ENCODE data around the gene TANGO2.

TANGO2 gene, protein sequence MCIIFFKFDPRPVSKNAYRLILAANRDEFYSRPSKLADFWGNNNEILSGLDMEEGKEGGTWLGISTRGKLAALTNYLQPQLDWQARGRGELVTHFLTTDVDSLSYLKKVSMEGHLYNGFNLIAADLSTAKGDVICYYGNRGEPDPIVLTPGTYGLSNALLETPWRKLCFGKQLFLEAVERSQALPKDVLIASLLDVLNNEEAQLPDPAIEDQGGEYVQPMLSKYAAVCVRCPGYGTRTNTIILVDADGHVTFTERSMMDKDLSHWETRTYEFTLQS

DNA sequence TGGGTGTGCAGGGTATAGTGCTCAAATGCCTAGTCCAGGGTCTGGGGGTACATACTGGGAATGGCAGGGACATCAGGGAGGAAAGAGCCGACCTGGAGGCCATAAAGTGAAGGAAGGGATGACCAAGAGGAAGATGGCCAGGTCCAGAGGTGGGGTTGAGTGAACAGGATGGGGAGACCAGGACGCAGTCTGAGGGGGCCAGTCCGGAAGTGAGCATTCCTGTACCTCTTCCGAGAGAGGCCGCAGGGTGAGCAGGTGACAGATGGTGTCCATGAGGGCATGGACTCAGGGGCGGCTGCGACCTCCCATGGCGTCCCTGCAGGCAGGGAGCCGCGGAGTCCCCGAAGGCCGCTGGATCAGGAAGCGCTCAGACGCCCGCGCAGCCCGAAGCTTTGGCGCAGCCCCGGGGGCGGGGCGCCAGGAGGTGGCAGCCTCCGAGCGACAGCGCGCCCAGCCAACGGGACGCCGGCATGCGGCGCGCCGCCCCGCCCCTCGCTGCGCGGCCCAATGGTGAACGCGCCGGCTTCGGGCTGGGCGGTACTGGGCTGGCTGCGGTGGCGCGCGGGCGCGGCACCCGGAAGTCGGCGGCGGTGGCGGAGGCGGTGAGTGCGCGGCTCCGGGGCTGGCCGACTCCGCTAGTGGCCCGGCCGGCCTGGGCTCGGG is at the start of gene TANGO2:
Gene TANGO2, plus strand, starts transcription at position 578 of the 663 bp plus-strand sequence. CDS start 15,689 bp downstream, outside the sequence.
- Mint-ChIP-seq H3K4me3 (peak within 1 kb of the TSS; percentile 89), H3K4me1 (peaks cover 30% of the 10 kb centered on the region), H3K9me3 (no peaks in the 10 kb centered on the region), H3K27ac (peak within 1 kb of the TSS; percentile 83), H3K27me3 (peaks cover 14% of the 10 kb centered on the region), H3K36me3 (ENCODE audit: low read depth) (peaks cover 2% of the 10 kb centered on the region)
- DNase-seq (peak; percentile 95), ATAC-seq (peak; percentile 94)

DNA sequence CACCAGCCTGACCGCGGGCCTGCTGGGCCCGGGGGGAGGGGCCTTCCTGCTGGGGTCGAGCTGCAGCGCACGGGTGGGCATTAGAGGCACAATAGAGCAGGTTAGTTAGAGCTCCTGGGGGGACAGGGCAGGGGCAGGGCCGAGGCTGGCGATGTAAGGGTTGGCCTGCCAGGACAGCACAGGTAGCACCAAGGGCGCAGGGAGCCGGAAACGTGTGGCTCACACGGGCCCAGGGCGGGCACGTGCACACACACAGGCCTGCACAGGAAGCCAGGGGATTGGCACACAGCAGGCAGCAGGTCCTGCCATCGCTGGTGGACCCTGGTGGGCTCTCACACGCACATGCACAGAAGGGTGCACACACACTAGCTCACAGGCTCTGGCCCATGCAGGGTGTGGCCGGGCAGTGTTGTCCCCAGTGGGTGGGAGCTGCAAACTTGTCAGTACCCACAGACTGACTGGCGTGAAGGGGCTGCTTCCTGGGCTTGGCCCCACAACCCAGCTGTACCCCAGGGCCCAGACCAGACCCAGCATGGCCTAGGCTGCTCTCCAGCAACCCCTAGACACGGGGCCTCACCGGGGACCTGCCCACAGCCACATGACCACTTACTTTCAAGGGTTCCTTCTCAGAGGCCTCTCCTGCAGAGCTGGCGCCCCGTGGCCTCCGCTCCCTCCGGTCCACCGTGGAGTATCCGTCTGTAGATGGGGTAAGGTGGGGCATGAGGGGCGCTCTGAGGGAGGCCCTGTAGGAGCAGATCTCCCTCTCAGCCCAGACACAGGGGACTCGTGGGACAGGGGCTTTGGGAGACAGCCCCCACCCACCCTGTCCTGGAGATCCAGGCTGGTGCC is 49.4 kb upstream of the TANGO2 start:
- Mint-ChIP-seq H3K4me3 (no peak overlapping the region), H3K27me3 (no peaks in the 10 kb centered on the region), H3K4me1 (peaks cover 13% of the 10 kb centered on the region), H3K36me3 (ENCODE audit: low read depth) (peaks cover 6% of the 10 kb centered on the region), H3K9me3 (no peaks in the 10 kb centered on the region), H3K27ac (no peak overlapping the region)
- peak; percentile 3 for ATAC-seq
- no peak for DNase-seq

DNA sequence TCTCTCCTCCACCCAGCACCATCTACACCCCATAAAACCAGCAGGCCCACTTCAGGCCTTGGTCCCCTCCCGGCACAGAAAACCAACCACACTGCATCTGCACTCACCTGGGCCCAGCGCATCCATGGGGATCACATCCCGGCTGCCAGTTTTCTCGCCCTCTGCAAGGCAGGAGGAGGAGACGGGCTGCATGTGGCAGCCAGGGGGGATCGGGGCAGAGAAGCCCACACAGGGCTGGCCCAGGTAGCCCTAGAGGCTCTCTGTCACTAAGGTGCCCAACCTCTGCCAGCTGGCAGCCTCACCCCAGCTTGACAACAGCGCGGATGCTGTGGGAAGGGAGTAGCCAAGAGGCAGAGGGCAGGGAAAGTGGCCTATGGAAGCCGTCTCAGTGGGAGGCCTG is 48.7 kb upstream of the TANGO2 start:
- peaks cover 3% of the 10 kb centered on the region for H3K36me3 Mint-ChIP-seq (ENCODE audit: low read depth)
- H3K9me3 Mint-ChIP-seq: no peaks in the 10 kb centered on the region
- H3K27ac Mint-ChIP-seq: no peak overlapping the region
- no peak overlapping the region for H3K4me3 Mint-ChIP-seq
- ATAC-seq (no peak), DNase-seq (no peak)
- no peaks in the 10 kb centered on the region for H3K27me3 Mint-ChIP-seq
- H3K4me1 Mint-ChIP-seq: peaks cover 13% of the 10 kb centered on the region

DNA sequence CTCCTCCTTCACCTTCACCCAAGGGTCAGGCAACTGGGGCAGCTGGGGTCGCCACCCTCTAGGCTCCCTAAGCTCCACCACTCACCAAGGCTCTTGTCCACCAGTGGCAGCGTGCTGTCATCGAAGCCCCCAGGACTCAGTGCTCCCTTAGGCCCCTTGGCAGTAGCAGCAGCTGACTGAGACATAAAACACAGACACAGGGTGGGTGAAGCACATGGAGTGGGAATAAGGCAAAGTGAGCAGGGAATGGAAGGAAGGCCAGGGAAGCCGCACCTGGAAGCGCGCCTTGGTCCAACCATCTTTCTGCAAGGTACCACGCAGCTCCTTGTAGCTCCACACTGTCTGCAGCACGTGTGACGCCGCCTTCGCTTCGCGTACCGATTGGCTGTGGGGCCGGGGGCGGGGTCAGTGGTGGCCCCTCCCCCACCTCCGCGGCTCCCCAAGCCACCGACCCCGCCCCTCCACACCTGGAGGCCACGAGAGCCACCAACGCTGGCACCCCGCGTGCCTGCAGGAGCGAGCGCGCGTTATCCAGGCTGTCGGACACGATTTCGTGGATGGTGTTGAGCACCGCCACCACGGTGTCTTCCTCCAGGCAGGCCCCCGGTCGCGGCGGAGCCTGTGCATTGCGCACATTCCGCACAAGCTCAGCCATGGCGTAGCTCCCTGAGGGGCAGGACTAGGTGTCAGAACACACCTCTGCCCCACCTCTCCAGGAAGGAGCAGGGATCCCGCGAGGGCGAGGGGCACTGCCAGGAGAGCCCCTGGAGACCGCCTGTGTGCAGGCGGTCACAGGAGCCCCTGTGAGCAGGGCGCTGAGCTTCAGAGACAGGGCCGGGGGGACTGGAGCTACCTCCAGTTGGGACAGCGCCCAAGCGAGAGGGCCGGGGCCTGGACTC is 48.0 kb upstream of the TANGO2 start:
- peaks cover 13% of the 10 kb centered on the region for H3K4me1 Mint-ChIP-seq
- no peak overlapping the region for H3K4me3 Mint-ChIP-seq
- no peaks in the 10 kb centered on the region for H3K36me3 Mint-ChIP-seq (ENCODE audit: low read depth)
- no peak overlapping the region for H3K27ac Mint-ChIP-seq
- ATAC-seq (no peak), DNase-seq (no peak)
- H3K9me3 Mint-ChIP-seq: no peaks in the 10 kb centered on the region
- H3K27me3 Mint-ChIP-seq: no peaks in the 10 kb centered on the region

DNA sequence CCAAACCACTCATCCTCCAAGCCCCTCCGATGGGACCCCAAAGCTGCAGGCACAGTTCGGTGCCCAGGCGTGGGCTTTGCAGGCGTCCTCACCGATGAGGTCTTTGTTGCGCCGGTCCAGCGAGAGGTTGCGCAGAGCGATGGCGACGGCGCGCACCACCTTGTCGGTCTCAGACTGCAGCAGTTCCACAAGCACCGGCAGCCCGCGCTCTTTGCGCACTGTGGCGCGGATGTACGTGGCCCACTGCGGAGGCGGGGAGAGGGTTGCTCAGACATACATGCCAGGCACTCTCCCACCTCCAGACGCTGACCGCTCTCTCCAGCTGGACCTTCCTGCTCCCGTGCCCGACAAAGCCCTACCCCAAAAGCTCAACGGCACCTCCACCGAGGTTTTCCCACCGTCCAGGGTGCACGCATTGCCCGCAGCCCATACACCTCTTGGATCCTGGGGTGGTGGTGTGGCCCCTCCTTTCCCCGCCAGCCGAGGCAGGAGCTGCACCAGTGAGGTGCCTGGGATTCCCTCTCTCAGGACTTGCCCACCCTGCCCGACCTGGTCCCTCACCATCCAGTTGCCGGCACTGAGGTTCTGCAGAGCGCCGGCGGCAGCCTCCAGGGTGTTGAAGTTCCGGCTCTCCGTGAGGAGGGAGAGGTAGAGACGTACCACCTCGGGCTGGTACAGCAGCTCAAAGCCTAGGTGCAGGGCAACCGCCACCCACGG is 47.2 kb upstream of the TANGO2 start:
- ATAC-seq: no peak
- Mint-ChIP-seq H3K36me3 (ENCODE audit: low read depth) (no peaks in the 10 kb centered on the region), H3K4me3 (no peak overlapping the region)

DNA sequence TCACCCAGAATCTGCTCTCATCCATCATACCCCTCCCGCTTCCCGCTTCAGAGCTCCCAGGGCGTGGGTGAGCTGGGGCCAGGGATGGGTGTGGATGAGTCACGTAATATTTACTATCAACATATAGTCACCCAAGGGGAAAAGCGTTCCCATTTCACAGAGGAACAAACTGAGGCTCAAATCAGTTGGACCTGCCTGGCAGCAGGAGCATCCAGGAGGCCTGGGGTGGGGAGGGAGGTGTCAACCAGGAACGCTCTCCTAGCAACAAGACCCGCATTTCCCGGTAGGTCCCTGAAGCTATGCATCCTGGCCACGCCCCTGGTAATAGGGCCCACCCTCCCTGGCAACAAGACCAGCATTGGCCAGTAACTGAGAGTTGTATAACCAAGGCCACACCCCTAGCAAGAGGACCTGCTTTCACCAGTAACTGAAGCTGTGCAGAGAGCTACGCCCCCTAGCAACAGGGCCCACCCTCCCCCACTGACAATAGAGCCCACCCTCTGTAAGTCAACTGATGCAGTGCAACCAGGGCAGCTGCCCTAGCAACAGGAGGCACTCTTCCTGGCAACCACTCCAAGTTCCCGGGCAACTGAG is 46.5 kb upstream of the TANGO2 start:
- Mint-ChIP-seq H3K27me3 (no peaks in the 10 kb centered on the region), H3K36me3 (ENCODE audit: low read depth) (no peaks in the 10 kb centered on the region), H3K4me3 (no peak overlapping the region), H3K9me3 (no peaks in the 10 kb centered on the region), H3K27ac (no peak overlapping the region), H3K4me1 (peaks cover 13% of the 10 kb centered on the region)
- ATAC-seq (peak; percentile 37), DNase-seq (peak; percentile 13)

More for the DNA sequence above, 47.2 kb upstream of the TANGO2 start:
- DNase-seq: no peak
- Mint-ChIP-seq H3K27ac (no peak overlapping the region), H3K9me3 (no peaks in the 10 kb centered on the region), H3K4me1 (peaks cover 13% of the 10 kb centered on the region), H3K27me3 (no peaks in the 10 kb centered on the region)

DNA sequence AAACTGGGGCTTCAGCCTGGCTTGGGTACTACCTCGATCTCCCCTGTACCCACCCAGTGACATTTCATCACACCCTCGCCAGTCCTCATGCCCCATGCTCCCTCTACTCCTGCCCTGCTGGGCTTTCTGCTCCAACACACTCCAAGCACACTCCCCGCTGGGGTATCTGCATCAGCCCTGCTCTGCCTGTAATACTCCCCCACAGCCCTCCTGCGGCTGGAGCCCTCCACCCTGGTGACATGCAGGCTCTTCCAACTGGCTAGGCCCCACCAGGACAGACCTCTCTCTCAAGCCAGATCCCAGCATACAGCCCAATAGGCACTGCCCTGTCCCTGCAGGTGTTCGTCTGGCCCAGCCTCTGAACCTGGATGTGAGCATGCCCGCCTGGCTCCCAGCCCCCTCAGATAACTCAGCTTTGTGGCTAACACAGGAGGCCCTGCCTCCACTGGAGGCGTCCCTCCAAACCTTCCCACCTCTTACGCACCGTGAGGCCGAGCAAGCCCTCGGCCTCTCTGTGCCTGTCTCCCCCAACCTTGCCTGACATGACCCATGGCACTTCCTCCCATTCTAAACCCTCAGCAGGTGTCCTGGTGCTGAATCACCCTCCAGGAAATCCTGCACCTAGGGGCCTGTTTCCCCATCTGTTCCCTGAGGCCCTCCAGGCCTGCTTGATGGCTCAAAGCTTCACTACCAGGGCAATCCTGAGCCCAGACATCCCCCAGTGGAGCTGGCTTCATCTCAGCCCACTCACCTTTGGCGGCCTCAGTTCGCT is 45.8 kb upstream of the TANGO2 start:
- H3K27me3 Mint-ChIP-seq: no peaks in the 10 kb centered on the region
- DNase-seq (no peak), ATAC-seq (no peak)
- no peaks in the 10 kb centered on the region for H3K36me3 Mint-ChIP-seq (ENCODE audit: low read depth)
- H3K9me3 Mint-ChIP-seq: no peaks in the 10 kb centered on the region
- peaks cover 13% of the 10 kb centered on the region for H3K4me1 Mint-ChIP-seq
- no peak overlapping the region for H3K4me3 Mint-ChIP-seq
- H3K27ac Mint-ChIP-seq: no peak overlapping the region

DNA sequence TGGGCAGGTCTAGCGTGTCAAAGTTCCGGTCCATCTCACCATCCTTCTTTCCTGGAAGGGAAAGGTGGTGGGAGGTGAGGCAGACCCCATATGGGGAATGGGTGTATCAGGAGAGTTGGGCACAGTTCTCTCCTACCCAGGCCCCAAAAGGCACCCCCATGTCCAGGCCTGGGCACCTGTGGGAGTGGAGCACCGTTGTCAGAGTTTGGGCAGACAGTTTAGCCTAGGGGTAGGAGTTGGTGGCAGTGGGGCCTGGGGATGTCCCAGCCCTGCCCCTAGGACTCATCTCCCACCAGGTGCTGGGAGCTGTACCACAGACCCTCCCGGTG is 45.2 kb upstream of the TANGO2 start:
- ATAC-seq: no peak
- Mint-ChIP-seq H3K4me1 (peaks cover 10% of the 10 kb centered on the region), H3K27ac (no peak overlapping the region), H3K9me3 (no peaks in the 10 kb centered on the region), H3K27me3 (no peaks in the 10 kb centered on the region), H3K36me3 (ENCODE audit: low read depth) (no peaks in the 10 kb centered on the region), H3K4me3 (no peak overlapping the region)
- DNase-seq: no peak

DNA sequence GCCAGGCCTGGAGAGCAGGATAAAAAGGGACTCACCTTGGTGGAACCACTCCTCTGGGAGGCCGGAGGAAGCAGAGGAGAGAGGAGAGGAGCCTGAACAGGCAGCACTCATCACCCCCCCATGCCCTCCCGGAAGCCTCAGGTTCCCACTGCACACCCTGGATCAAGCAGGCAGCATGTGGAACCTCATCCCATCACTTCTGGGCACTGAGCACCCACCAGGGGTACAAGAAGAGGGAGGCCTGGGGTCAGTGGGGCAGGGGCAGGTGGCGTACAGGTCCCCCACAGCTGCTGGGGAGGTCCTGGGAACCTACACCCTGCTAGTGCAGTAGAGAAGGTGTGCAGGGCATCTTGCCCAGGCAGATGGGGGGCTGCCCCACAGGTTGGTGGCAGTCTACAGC is 44.2 kb upstream of the TANGO2 start:
- Mint-ChIP-seq H3K27me3 (no peaks in the 10 kb centered on the region), H3K36me3 (ENCODE audit: low read depth) (no peaks in the 10 kb centered on the region), H3K9me3 (no peaks in the 10 kb centered on the region), H3K4me1 (peaks cover 7% of the 10 kb centered on the region), H3K27ac (no peak overlapping the region), H3K4me3 (no peak overlapping the region)
- DNase-seq (no peak), ATAC-seq (no peak)

DNA sequence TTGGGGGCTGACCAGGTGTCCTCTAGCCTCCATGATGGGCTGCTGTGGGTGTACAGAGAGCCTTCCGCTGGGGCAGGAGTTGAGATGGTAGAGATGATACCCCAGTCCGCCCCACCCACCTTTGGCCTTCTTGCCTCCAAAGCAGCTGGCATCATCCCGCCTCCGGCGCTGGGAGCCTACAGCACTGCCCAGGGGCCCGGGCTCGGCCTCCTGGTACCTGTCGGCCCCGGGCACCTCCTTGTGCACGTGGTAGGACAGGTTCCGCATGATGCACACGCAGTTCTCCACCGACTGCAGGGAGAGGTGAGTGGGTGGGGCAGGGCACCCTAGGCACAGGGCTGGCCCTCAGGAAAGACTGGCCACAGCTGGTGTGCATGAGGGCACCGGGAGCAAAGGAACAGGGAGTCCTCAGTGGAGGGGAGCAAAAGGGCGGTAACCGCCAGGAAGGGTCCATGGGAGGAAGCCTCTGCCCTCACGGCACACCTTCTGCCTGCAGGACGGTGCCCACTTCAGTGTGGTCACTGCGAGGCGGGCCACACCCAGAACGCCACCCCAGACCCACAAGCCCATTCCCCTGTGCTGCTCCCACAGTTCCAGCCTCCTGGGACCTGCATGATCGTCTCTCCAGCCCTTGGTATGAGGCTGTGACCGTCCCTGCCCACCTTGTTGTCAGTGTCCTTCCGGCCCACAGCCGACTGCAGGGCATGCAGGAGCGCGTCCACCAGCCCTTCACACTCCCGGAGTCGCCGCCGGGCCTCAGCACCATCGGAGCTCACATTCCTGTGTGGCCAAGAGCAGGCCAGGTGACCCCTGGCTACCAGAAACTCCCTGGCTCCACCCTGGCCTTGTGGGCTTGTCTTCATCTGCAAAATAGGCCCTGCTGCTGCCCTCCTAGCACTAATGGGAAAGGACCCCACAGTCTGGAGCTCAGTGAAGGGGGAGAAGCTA is 43.3 kb upstream of the TANGO2 start:
- no peak for ATAC-seq
- DNase-seq: no peak
- H3K27me3 Mint-ChIP-seq: no peaks in the 10 kb centered on the region
- no peaks in the 10 kb centered on the region for H3K9me3 Mint-ChIP-seq
- peaks cover 7% of the 10 kb centered on the region for H3K4me1 Mint-ChIP-seq
- H3K36me3 Mint-ChIP-seq (ENCODE audit: low read depth): no peaks in the 10 kb centered on the region
- no peak overlapping the region for H3K27ac Mint-ChIP-seq
- no peak overlapping the region for H3K4me3 Mint-ChIP-seq

DNA sequence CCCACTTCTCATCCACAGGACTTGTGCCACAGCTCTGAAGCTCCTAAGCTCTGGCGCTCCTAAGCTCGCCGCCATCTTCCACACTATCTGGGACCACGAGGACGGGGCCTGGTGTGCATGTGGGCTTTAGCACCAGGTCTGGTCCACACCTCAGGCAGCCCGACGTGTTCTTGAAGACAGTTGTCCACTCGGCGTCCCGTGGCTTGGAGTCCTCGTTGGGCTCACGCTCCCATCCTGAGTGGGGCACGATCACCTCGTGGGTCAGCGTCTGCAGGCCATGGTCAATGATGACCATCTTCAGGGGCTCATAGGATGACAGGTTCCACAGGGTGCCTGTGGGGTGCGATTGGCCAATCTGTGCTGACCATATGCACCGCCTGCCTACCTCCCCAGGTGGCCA is 42.2 kb upstream of the TANGO2 start:
- H3K9me3 Mint-ChIP-seq: no peaks in the 10 kb centered on the region
- H3K36me3 Mint-ChIP-seq (ENCODE audit: low read depth): no peaks in the 10 kb centered on the region
- no peak overlapping the region for H3K4me3 Mint-ChIP-seq
- DNase-seq: no peak
- ATAC-seq: no peak
- no peaks in the 10 kb centered on the region for H3K27me3 Mint-ChIP-seq
- H3K27ac Mint-ChIP-seq: no peak overlapping the region
- H3K4me1 Mint-ChIP-seq: peaks cover 7% of the 10 kb centered on the region

All from activated naive CD8-positive, alpha-beta T cell treated with anti-CD3 and anti-CD28 coated beads, Interleukin-2, amount 50 U/mL, for 24 hours (primary cell).